Glutamatergic neuron (in vitro differentiated cells): ENCODE data around the gene RPGRIP1L. TPM values are rescaled to one million over a fixed set of nuclear protein-coding genes. Genes with fewer than 3 reads are reported as not detected.
A peak's percentile ranks its signal among the peaks of the same experiment; 100 is the strongest.

Experiments used
- DNase-seq: peaks from one replicate; pipeline ENCODE4 v3.0.0; 2022
- H3K27ac Mint-ChIP-seq: one replicate; pipeline ENCODE4 v1.8.0; 2020; ENCODE audit warnings: mild to moderate bottlenecking, mixed read lengths, inconsistent platforms; ENCODE audit not compliant: unreplicated experiment
- H3K27me3 Mint-ChIP-seq: one replicate; pipeline ENCODE4 v1.8.0; 2020; ENCODE audit warnings: mild to moderate bottlenecking, moderate library complexity, mixed read lengths, inconsistent platforms; ENCODE audit not compliant: unreplicated experiment
- H3K36me3 Mint-ChIP-seq: one replicate; pipeline ENCODE4 v1.8.0; 2020; ENCODE audit warnings: mild to moderate bottlenecking, mixed read lengths, inconsistent platforms; ENCODE audit not compliant: unreplicated experiment
- H3K4me1 Mint-ChIP-seq: one replicate; pipeline ENCODE4 v1.8.0; 2020; ENCODE audit warnings: mild to moderate bottlenecking, low read depth, mixed read lengths, inconsistent platforms; ENCODE audit not compliant: unreplicated experiment
- H3K4me3 Mint-ChIP-seq: one replicate; pipeline ENCODE4 v1.8.0; 2020; ENCODE audit warnings: mild to moderate bottlenecking, mixed read lengths, inconsistent platforms; ENCODE audit not compliant: unreplicated experiment
- H3K9me3 Mint-ChIP-seq: one replicate; pipeline ENCODE4 v1.8.0; 2020; ENCODE audit warnings: mild to moderate bottlenecking, moderate library complexity, mixed read lengths, inconsistent platforms; ENCODE audit not compliant: unreplicated experiment
- CTCF ChIP-seq: fragments of 200-600 bp; sonication (generic); IDR thresholded peaks from one replicate; pipeline ENCODE4 v1.5.0; 2021; ENCODE audit not compliant: partially characterized antibody, unreplicated experiment
- total RNA-seq: library from RNA; stranded (reverse); fragmentation: NEBNext Ultra II Directional; extraction: Animal tissue kit (Norgen Biotek cat#: 25700); gene quantifications from one replicate; pipeline ENCODE4 v1.2.1, GENCODE V29; 2021; ENCODE audit not compliant: unreplicated experiment

Gene RPGRIP1L
- total RNA-seq, 1 donor from 2014 or later, result 18.0 TPM

- no peak overlapping the region for H3K27ac Mint-ChIP-seq
- H3K9me3 Mint-ChIP-seq, result no peaks in the 10 kb centered on the region
- TF ChIP-seq CTCF, result no peak
- no peak for DNase-seq
- H3K27me3 Mint-ChIP-seq, result no peaks in the 10 kb centered on the region
- no peaks in the 10 kb centered on the region for H3K36me3 Mint-ChIP-seq
- no peak overlapping the region for H3K4me3 Mint-ChIP-seq
- peaks cover 13% of the 10 kb centered on the region for H3K4me1 Mint-ChIP-seq
These were observed 72.2 kb downstream of the RPGRIP1L start for GRCh38 chr16:53631236-53632025.

GRCh38 chr16:53629607-53630312 is 73.9 kb downstream of the RPGRIP1L start:
- no peak for DNase-seq

GRCh38 chr16:53629151-53629550 is 74.5 kb downstream of the RPGRIP1L start:
- no peak for DNase-seq
- H3K27me3 Mint-ChIP-seq, result no peaks in the 10 kb centered on the region
- H3K9me3 Mint-ChIP-seq, result peaks cover 2% of the 10 kb centered on the region
- no peaks in the 10 kb centered on the region for H3K36me3 Mint-ChIP-seq
- peaks cover 14% of the 10 kb centered on the region for H3K4me1 Mint-ChIP-seq
- no peak for TF ChIP-seq CTCF
- no peak overlapping the region for H3K4me3 Mint-ChIP-seq
- no peak overlapping the region for H3K27ac Mint-ChIP-seq

More at GRCh38 chr16:53629607-53630312, 73.9 kb downstream of the RPGRIP1L start:
- peaks cover 14% of the 10 kb centered on the region for H3K4me1 Mint-ChIP-seq
- no peaks in the 10 kb centered on the region for H3K36me3 Mint-ChIP-seq
- H3K27ac Mint-ChIP-seq, result no peak overlapping the region
- no peak overlapping the region for H3K4me3 Mint-ChIP-seq
- peaks cover 2% of the 10 kb centered on the region for H3K9me3 Mint-ChIP-seq
- H3K27me3 Mint-ChIP-seq, result no peaks in the 10 kb centered on the region
- no peak for TF ChIP-seq CTCF

- Mint-ChIP-seq H3K36me3 (no peaks in the 10 kb centered on the region), H3K9me3 (peaks cover 2% of the 10 kb centered on the region), H3K4me1 (peaks cover 14% of the 10 kb centered on the region), H3K4me3 (no peak overlapping the region), H3K27me3 (no peaks in the 10 kb centered on the region), H3K27ac (no peak overlapping the region)
- DNase-seq, result no peak
- TF ChIP-seq CTCF, result no peak
These were observed 76.8 kb downstream of the RPGRIP1L start for GRCh38 chr16:53626811-53627210.

GRCh38 chr16:53626161-53626560 is 77.5 kb downstream of the RPGRIP1L start:
- peaks cover 14% of the 10 kb centered on the region for H3K4me1 Mint-ChIP-seq
- DNase-seq, result no peak
- no peaks in the 10 kb centered on the region for H3K36me3 Mint-ChIP-seq
- H3K27me3 Mint-ChIP-seq, result no peaks in the 10 kb centered on the region
- H3K4me3 Mint-ChIP-seq, result no peak overlapping the region
- H3K27ac Mint-ChIP-seq, result peak overlapping the region; percentile 39
- H3K9me3 Mint-ChIP-seq, result peaks cover 2% of the 10 kb centered on the region
- TF ChIP-seq CTCF, result no peak
